ENCODE data around the gene JAG2.

- TF ChIP-seq CTCF (IDR thresholded peaks at IDR 0.05) = no peak
- no peak for TF ChIP-seq POLR2A (IDR thresholded peaks at IDR 0.05)
Observed at GRCh38 chr14:105155681-105156413, 12.7 kb downstream of the JAG2 start.
